Fibroblast of lung (primary cell): ENCODE measurements around the gene CPN2. TPM values are rescaled to one million over a fixed set of nuclear protein-coding genes. Genes with fewer than 3 reads are reported as not detected.

Experiments
- DNase-seq, 2 donors: peaks; one replicate each; pipeline versions ENCODE4 v3.0.0 to v3.0.0-alpha.2; 2010; ENCODE audit warnings: low read depth in 2 of 2
- H2AFZ ChIP-seq: 2 replicates; pipeline ENCODE4 v1.5.1; 2012; ENCODE audit warnings: low read length, control low read depth, inconsistent platforms
- H3K27ac ChIP-seq: 2 replicates; pipeline ENCODE4 v1.5.1; 2011; ENCODE audit warnings: low read length, control low read depth; ENCODE audit not compliant: insufficient read depth
- H3K27me3 ChIP-seq: 2 replicates; pipeline ENCODE4 v1.5.1; 2011; ENCODE audit warnings: mild to moderate bottlenecking, low read length; ENCODE audit not compliant: control insufficient read depth, insufficient read depth
- H3K36me3 ChIP-seq: 2 replicates; pipeline ENCODE4 v1.5.1; 2011; ENCODE audit warnings: low read length; ENCODE audit not compliant: control insufficient read depth, insufficient read depth
- H3K4me1 ChIP-seq: 2 replicates; pipeline ENCODE4 v1.5.1; 2011; ENCODE audit warnings: low read length; ENCODE audit not compliant: control insufficient read depth, insufficient read depth; ENCODE audit errors: extremely low read depth
- H3K4me2 ChIP-seq: 2 replicates; pipeline ENCODE4 v1.5.1; 2011; ENCODE audit warnings: low read length, control low read depth; ENCODE audit not compliant: insufficient read depth; ENCODE audit errors: extremely low read depth
- H3K4me3 ChIP-seq, 4 experiments: fragments of 200-600 bp in 1 of 4; sonication (generic) in 1 of 4; replicated peaks in 1 of 4; 2 replicates each; pipeline ENCODE4 v1.5.1; 2011 to 2016; ENCODE audit warnings: low read length in 4 of 4, low read depth in 3 of 4, mild to moderate bottlenecking in 3 of 4, control low read depth in 2 of 4, inconsistent platforms in 1 of 4, mixed read lengths in 1 of 4; ENCODE audit not compliant: insufficient read depth in 1 of 4; ENCODE audit errors: control extremely low read depth in 1 of 4
- H3K79me2 ChIP-seq: 2 replicates; pipeline ENCODE4 v1.5.1; 2012; ENCODE audit warnings: mild to moderate bottlenecking, low read length, inconsistent platforms; ENCODE audit not compliant: control insufficient read depth, insufficient read depth
- H3K9ac ChIP-seq: 2 replicates; pipeline ENCODE4 v1.5.1; 2011; ENCODE audit warnings: mild to moderate bottlenecking, low read length, control low read depth; ENCODE audit not compliant: insufficient read depth
- H3K9me3 ChIP-seq: 2 replicates; pipeline ENCODE4 v1.5.1; 2012; ENCODE audit warnings: low read depth, low read length; ENCODE audit not compliant: control insufficient read depth, insufficient read depth
- H4K20me1 ChIP-seq: 2 replicates; pipeline ENCODE4 v1.5.1; 2011; ENCODE audit warnings: low read length; ENCODE audit not compliant: control insufficient read depth, insufficient read depth; ENCODE audit errors: extremely low read depth
- EZH2 ChIP-seq: IDR thresholded peaks from 2 replicates; pipeline ENCODE4 v1.5.1; 2012; ENCODE audit warnings: low read length, control low read depth, mild to moderate bottlenecking; ENCODE audit errors: missing control alignments
- polyA plus RNA-seq, 2 donors: library from polyadenylated mRNA; depleted of rRNA in 1 of 2; stranded (reverse) in 1 of 2; unstranded in 1 of 2; fragments of >200 nt; gene quantifications; 2 replicates each; pipeline ENCODE4 v1.2.1, GENCODE V29; 2011 to 2012; ENCODE audit warnings: missing spikeins in 1 of 2
- total RNA-seq: library from RNA; depleted of rRNA; stranded (reverse); fragments of >200 nt; gene quantifications from 2 replicates; pipeline ENCODE4 v1.2.1, GENCODE V29; 2014
- TF ChIP-seq, protein P1 (sequence below), 2 donors: IDR thresholded peaks in 1 of 2; conservative IDR thresholded peaks in 1 of 2; 1 replicate in 1 of 2; 2 replicates in 1 of 2; pipeline ENCODE4 v1.5.1; 2011 to 2012; ENCODE audit warnings: low read length in 2 of 2, control low read depth in 1 of 2, inconsistent platforms in 1 of 2, low read depth in 1 of 2, mild to moderate bottlenecking in 1 of 2

Gene CPN2
- total and polyA plus RNA-seq, 2 donors (not counting 1 experiment from before 2014, with no cell fraction given) = not detected

DNA sequence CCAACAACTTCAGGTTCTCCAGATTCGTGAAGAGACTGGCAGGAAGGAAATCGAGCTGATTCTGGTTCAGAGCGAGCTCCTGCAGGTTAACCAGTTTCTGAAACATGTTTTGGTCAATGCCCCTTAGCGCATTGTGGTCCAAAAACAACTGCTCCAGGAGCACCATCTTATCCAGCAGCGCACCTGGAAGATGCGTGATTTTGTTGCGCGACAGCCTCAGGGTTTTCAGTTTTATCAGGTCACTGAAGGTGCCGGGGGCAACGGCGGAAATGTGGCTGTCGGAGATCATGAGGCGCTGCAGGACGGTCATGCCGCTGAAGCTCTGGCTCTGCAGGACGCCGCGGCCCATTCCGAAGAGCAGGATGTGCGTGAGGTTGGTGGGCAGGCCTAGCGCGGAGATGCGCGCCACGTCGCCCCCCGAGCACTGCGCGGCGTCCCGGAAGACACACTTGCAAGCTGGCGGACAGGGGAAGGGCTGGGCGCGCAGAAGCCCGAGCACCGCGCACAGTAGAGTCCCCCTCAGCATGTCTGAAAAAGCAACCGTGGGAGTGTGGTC is 46.7 kb upstream of the CPN2 start:
- peaks cover 15% of the 10 kb centered on the region for H3K27me3 ChIP-seq
- H3K4me1 ChIP-seq = peaks cover 4% of the 10 kb centered on the region
- peak overlapping the region; percentile 59 for H2AFZ ChIP-seq
- DNase-seq = peak; percentile 8 to 55
- H3K4me3 ChIP-seq = peak overlapping the region in 3 of 4 experiments; percentile 6 to 37 (median 22)
- H4K20me1 ChIP-seq = no peaks in the 10 kb centered on the region
- H3K36me3 ChIP-seq = no peaks in the 10 kb centered on the region
- TF ChIP-seq, protein P1, sequence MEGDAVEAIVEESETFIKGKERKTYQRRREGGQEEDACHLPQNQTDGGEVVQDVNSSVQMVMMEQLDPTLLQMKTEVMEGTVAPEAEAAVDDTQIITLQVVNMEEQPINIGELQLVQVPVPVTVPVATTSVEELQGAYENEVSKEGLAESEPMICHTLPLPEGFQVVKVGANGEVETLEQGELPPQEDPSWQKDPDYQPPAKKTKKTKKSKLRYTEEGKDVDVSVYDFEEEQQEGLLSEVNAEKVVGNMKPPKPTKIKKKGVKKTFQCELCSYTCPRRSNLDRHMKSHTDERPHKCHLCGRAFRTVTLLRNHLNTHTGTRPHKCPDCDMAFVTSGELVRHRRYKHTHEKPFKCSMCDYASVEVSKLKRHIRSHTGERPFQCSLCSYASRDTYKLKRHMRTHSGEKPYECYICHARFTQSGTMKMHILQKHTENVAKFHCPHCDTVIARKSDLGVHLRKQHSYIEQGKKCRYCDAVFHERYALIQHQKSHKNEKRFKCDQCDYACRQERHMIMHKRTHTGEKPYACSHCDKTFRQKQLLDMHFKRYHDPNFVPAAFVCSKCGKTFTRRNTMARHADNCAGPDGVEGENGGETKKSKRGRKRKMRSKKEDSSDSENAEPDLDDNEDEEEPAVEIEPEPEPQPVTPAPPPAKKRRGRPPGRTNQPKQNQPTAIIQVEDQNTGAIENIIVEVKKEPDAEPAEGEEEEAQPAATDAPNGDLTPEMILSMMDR (conservative IDR thresholded peaks at IDR 0.05 in 1 of 2, IDR thresholded peaks at IDR 0.05 in 1 of 2; ENCODE audit: low read depth in 1 of 2, low read length in 2 of 2) = no peak
- TF ChIP-seq EZH2 = peak; percentile 56
- no peak overlapping the region for H3K27ac ChIP-seq
- H3K9ac ChIP-seq = no peak overlapping the region
- no peaks in the 10 kb centered on the region for H3K79me2 ChIP-seq
- H3K9me3 ChIP-seq = no peaks in the 10 kb centered on the region
- H3K4me2 ChIP-seq = peak overlapping the region; percentile 63

DNA sequence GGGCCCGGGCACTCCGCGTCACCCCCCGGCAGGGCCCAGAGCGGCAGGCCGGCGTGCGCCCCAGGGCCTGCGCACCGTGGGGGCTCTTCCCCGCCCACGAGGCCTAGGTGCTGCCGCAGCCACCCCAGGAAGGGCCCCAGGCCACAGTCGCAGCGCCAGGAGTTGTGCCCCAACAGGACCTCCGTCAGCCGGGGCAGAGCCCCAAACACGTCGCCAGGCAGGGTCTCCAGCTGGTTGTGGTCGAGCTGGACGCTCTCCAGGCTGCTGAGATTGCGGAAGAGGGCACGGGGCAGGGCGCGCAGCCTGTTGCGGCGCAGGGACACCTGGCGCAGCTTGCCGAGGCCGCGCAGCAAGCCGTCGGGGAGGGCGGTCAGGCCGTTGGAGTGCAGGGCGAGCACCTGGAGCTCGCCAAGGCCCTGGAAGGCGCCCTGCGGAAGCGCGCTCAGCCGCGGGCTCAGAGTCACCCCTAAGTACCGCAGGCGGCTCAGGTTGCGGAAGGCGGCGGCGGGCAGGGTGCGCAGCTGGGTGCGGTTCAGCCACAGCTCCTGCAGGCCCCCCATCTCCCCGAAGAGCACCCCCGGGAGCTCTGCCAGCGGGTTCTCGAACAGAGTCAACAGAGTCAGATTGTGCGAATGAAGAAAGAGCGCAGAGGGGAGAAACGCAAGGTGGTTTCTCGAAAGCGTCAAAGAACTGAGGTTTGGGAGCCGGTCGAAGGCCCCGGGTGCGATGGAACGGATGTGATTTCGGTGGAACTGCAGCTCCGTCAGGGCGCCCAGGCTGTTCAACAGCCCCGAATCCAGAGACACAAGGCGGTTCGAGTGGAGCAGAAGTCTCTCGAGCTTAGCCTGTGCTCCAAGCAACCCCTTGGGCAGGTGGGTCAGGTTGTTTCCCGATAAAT is 46.0 kb upstream of the CPN2 start:
- no peaks in the 10 kb centered on the region for H4K20me1 ChIP-seq
- no peak overlapping the region for H3K9ac ChIP-seq
- no peaks in the 10 kb centered on the region for H3K36me3 ChIP-seq
- peak; percentile 30 to 51 for DNase-seq
- H3K27ac ChIP-seq = no peak overlapping the region
- peak overlapping the region; percentile 63 for H3K4me2 ChIP-seq
- peaks cover 19% of the 10 kb centered on the region for H3K27me3 ChIP-seq
- H3K9me3 ChIP-seq = no peaks in the 10 kb centered on the region
- H3K4me1 ChIP-seq = peaks cover 4% of the 10 kb centered on the region
- no peak overlapping the region for H3K4me3 ChIP-seq
- no peak overlapping the region for H2AFZ ChIP-seq
- TF ChIP-seq, protein P1 (conservative IDR thresholded peaks at IDR 0.05 in 1 of 2, IDR thresholded peaks at IDR 0.05 in 1 of 2; ENCODE audit: low read depth in 1 of 2, low read length in 2 of 2) = no peak
- peak; percentile 70 for TF ChIP-seq EZH2
- no peaks in the 10 kb centered on the region for H3K79me2 ChIP-seq

- H3K27me3 ChIP-seq = peaks cover 19% of the 10 kb centered on the region
- no peak overlapping the region for H3K4me3 ChIP-seq
- H3K27ac ChIP-seq = no peak overlapping the region
- H4K20me1 ChIP-seq = no peaks in the 10 kb centered on the region
- no peaks in the 10 kb centered on the region for H3K36me3 ChIP-seq
- peak overlapping the region; percentile 29 for H2AFZ ChIP-seq
- peaks cover 4% of the 10 kb centered on the region for H3K4me1 ChIP-seq
- H3K79me2 ChIP-seq = no peaks in the 10 kb centered on the region
- no peak for TF ChIP-seq EZH2
- TF ChIP-seq, protein P1 (conservative IDR thresholded peaks at IDR 0.05 in 1 of 2, IDR thresholded peaks at IDR 0.05 in 1 of 2; ENCODE audit: low read depth in 1 of 2, low read length in 2 of 2) = no peak
- no peak overlapping the region for H3K9ac ChIP-seq
- H3K4me2 ChIP-seq = peak overlapping the region; percentile 32
- H3K9me3 ChIP-seq = no peaks in the 10 kb centered on the region
- no peak for DNase-seq
Observed at GRCh38 chr3:194396539-194396858, 45.4 kb upstream of the CPN2 start.
